Ovary (tissue), 3 donors: ENCODE measurements around the gene EFCAB6.

Experiments used
- POLR2A ChIP-seq: fragments of 450-650 bp; IDR thresholded peaks from one replicate; pipeline ENCODE4 v1.6.1; 2017; ENCODE audit warnings: antibody characterized with exemption, mild to moderate bottlenecking, moderate library complexity
- TF ChIP-seq, protein P1 (sequence below), 3 donors: fragments of 450-650 bp in 2 of 3; fragments of 200-600 bp in 1 of 3; IDR thresholded peaks; one replicate each; pipeline versions ENCODE4 v1.5.1 to v1.8.0; 2016 to 2022; ENCODE audit warnings: antibody characterized with exemption in 3 of 3, mild to moderate bottlenecking in 1 of 3
- donor health status: DM: no; HTN: no; CAD: no.

DNA sequence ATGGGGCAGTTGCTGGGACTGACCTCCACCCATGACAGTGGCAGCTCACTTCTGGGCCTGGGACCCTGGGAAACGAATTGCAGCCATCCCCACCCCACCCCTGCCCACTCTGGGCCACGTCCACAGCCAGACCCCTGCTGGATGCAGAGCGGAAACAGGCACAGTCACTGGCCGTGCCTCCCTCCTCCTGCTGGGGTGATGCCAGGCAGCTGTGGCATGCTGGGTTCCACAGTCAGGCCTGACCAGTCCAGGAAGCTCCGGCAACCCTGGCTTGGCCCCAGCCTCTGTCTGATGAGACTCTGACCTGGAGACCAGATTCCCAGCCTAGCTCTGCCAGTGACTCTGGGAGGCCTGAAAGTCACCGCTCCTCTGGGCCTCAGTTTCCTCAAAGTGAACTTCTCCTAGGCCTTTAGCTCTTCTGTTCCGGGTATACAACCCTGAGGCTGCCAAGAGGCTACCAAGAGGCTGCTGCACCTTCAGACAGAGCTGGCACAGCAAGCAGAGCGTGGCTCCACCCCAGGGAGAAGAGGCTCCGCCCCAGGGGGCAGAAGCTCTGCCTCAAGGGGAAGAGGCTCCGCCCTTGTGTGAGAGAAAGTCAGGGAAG, 41.3 kb upstream of the EFCAB6 start:
- TF ChIP-seq, protein P1, sequence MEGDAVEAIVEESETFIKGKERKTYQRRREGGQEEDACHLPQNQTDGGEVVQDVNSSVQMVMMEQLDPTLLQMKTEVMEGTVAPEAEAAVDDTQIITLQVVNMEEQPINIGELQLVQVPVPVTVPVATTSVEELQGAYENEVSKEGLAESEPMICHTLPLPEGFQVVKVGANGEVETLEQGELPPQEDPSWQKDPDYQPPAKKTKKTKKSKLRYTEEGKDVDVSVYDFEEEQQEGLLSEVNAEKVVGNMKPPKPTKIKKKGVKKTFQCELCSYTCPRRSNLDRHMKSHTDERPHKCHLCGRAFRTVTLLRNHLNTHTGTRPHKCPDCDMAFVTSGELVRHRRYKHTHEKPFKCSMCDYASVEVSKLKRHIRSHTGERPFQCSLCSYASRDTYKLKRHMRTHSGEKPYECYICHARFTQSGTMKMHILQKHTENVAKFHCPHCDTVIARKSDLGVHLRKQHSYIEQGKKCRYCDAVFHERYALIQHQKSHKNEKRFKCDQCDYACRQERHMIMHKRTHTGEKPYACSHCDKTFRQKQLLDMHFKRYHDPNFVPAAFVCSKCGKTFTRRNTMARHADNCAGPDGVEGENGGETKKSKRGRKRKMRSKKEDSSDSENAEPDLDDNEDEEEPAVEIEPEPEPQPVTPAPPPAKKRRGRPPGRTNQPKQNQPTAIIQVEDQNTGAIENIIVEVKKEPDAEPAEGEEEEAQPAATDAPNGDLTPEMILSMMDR (IDR thresholded peaks at IDR 0.05) = no peak
- TF ChIP-seq POLR2A = no peak
